ENCODE measurements around the gene MXRA8. TPM values are rescaled to one million over a fixed set of nuclear protein-coding genes. Genes with fewer than 3 reads are reported as not detected.

The MXRA8 gene
- total and polyA plus RNA-seq, 9 of the 15 experiments (the other 6 are each of a cell fraction or from before 2014, with no cell fraction given): 0.66 to 11.3 (median 6.3) TPM

- TF ChIP-seq, protein P1, sequence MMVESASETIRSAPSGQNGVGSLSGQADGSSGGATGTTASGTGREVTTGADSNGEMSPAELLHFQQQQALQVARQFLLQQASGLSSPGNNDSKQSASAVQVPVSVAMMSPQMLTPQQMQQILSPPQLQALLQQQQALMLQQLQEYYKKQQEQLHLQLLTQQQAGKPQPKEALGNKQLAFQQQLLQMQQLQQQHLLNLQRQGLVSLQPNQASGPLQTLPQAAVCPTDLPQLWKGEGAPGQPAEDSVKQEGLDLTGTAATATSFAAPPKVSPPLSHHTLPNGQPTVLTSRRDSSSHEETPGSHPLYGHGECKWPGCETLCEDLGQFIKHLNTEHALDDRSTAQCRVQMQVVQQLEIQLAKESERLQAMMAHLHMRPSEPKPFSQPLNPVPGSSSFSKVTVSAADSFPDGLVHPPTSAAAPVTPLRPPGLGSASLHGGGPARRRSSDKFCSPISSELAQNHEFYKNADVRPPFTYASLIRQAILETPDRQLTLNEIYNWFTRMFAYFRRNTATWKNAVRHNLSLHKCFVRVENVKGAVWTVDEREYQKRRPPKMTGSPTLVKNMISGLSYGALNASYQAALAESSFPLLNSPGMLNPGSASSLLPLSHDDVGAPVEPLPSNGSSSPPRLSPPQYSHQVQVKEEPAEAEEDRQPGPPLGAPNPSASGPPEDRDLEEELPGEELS (CRISPR knock-in tag; IDR thresholded peaks at IDR 0.05; ENCODE audit: borderline replicate concordance): no peak; the same call in 1 of the 2 replicates
- TF ChIP-seq, protein P2, sequence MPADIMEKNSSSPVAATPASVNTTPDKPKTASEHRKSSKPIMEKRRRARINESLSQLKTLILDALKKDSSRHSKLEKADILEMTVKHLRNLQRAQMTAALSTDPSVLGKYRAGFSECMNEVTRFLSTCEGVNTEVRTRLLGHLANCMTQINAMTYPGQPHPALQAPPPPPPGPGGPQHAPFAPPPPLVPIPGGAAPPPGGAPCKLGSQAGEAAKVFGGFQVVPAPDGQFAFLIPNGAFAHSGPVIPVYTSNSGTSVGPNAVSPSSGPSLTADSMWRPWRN (IDR thresholded peaks at IDR 0.05; ENCODE audit: low read depth): no peak
- TF ChIP-seq ASH1L (IDR thresholded peaks at IDR 0.05; ENCODE audit: borderline replicate concordance, low read depth, partially characterized antibody): no peak
- TF ChIP-seq ETS2 (tag; IDR thresholded peaks at IDR 0.05; ENCODE audit: borderline replicate concordance, poor library complexity, severe bottlenecking): no peak
- TF ChIP-seq ZNF395 (CRISPR knock-in tag; IDR thresholded peaks at IDR 0.05): peak; percentile 86
- peak; percentile 53 for TF ChIP-seq ATF1 (CRISPR knock-in tag; IDR thresholded peaks at IDR 0.05)
- peak; percentile 91 for TF ChIP-seq ATF1 (tag; IDR thresholded peaks at IDR 0.05)
- no peak for TF ChIP-seq CLOCK (CRISPR knock-in tag; IDR thresholded peaks at IDR 0.05; ENCODE audit: borderline replicate concordance)
- TF ChIP-seq, protein P3, sequence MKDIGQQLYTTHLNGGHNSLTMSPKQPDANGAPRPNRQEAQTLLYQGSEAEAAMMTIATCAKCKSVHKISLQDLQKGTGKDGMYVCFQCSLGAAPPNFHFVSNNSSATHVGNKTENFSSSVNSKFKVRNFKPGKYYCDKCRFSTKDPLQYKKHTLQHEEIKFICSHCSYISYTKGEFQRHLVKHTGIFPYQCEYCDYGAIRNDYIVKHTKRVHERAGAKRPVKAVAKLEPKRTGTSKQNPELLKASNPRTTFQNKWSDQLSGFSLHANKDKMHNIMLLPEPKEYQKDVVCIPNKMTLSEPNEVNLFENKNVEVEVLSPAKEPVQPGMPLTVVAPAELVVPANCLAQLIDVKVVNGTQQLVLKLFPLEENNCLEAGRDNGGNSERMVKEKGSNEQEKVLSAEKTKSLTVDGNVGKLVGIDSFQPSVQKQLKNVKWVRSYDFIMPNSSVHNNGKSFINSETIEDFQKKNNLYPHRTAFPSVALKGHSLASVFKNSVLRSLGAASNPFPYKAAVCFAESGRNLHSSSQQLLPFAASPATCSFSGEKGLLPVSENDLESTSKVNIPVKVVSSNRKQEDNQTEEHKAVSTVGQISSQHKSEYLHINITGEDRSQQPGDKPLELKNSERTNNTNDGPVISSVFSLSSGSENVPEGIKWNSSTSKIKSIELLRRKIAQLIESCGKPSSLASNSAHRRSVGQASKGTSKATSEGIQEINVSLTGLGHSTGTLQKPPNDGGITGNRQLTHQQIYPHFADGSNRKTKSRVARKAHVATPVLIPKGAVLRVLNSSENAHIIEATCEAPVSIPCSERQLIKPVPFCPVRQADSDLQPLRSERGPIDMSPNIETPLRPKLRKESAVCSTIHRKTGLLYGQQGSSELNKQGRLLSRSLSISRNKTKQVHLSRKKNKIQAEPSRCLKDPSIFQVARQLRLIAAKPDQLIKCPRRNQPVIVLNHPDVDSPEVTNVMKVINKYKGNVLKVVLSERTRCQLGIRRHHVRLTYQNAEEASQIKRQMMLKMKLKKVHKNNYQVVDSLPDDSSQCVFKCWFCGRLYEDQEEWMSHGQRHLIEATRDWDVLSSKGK (CRISPR knock-in tag; IDR thresholded peaks at IDR 0.05): no peak
- TF ChIP-seq PRDM10 (IDR thresholded peaks at IDR 0.05; ENCODE audit: partially characterized antibody): peak; percentile 91
Measured at GRCh38 chr1:1307923-1308755, 50.2 kb downstream of the MXRA8 start, which contains the start of the genes ACAP3 and PUSL1 (continued).
